GM12878 (cell line): ENCODE data around the gene RFX3. TPM values are rescaled to one million over a fixed set of nuclear protein-coding genes. Genes with fewer than 3 reads are reported as not detected.
A peak's percentile ranks its signal among the peaks of the same experiment; 100 is the strongest.

Experiments used
- CHD2 ChIP-seq: IDR thresholded peaks from 2 replicates; pipeline ENCODE4 v1.6.1; 2011; ENCODE audit warnings: low read depth, low read length, improper control_type of control experiment, borderline replicate concordance
- ETV6 ChIP-seq, 2 experiments: fragments of 450-650 bp in 1 of 2; IDR thresholded peaks in 1 of 2; conservative IDR thresholded peaks in 1 of 2; 2 replicates each; pipeline ENCODE4 v1.6.1; 2014; ENCODE audit warnings: antibody characterized with exemption in 1 of 2, borderline replicate concordance in 1 of 2, low read depth in 1 of 2, mild to moderate bottlenecking in 1 of 2, moderate library complexity in 1 of 2
- FOXK2 ChIP-seq: fragments of 450-650 bp; IDR thresholded peaks from 2 replicates; pipeline ENCODE4 v1.6.1; 2017; ENCODE audit warnings: mild to moderate bottlenecking, moderate library complexity
- FOXM1 ChIP-seq: IDR thresholded peaks from 2 replicates; pipeline ENCODE4 v1.6.1; 2012; ENCODE audit warnings: low read depth, mild to moderate bottlenecking, inconsistent platforms, low read length, moderate library complexity
- IRF4 ChIP-seq: IDR thresholded peaks from 2 replicates; pipeline ENCODE4 v1.6.1; 2011; ENCODE audit warnings: low read depth, low read length
- KLF5 ChIP-seq: fragments of 450-650 bp; IDR thresholded peaks from 2 replicates; pipeline ENCODE4 v1.6.1; 2014; ENCODE audit warnings: mild to moderate bottlenecking; ENCODE audit not compliant: partially characterized antibody
- MTA2 ChIP-seq: fragments of 450-650 bp; IDR thresholded peaks from 2 replicates; pipeline ENCODE4 v1.6.1; 2016; ENCODE audit warnings: low read depth, mild to moderate bottlenecking, moderate library complexity
- NFXL1 ChIP-seq: fragments of 450-650 bp; IDR thresholded peaks from 2 replicates; pipeline ENCODE4 v1.6.1; 2017; ENCODE audit warnings: antibody characterized with exemption, mild to moderate bottlenecking, borderline replicate concordance
- PKNOX1 ChIP-seq: fragments of 450-650 bp; IDR thresholded peaks from 2 replicates; pipeline ENCODE4 v1.6.1; 2016; ENCODE audit warnings: mild to moderate bottlenecking
- POLR2AphosphoS2 ChIP-seq: IDR thresholded peaks from 2 replicates; pipeline ENCODE4 v1.6.1; 2011; ENCODE audit warnings: low read depth, mild to moderate bottlenecking, low read length, improper control_type of control experiment, moderate library complexity
- SIN3A ChIP-seq: IDR thresholded peaks from 2 replicates; pipeline ENCODE4 v1.6.1; 2012; ENCODE audit warnings: low read depth, low read length, improper control_type of control experiment
- SREBF2 ChIP-seq: IDR thresholded peaks from 2 replicates; pipeline ENCODE4 v1.6.1; 2012; ENCODE audit warnings: mild to moderate bottlenecking, low read length
- TAF1 ChIP-seq: IDR thresholded peaks from 2 replicates; pipeline ENCODE4 v1.6.1; 2011; ENCODE audit warnings: mild to moderate bottlenecking, low read depth, low read length, borderline replicate concordance
- USF1 ChIP-seq: IDR thresholded peaks from 2 replicates; pipeline ENCODE4 v1.6.1; 2011; ENCODE audit warnings: borderline replicate concordance, low read depth, mild to moderate bottlenecking, moderate library complexity, mixed read lengths, low read length; ENCODE audit not compliant: insufficient read depth; ENCODE audit errors: extremely low read length
- WRNIP1 ChIP-seq: IDR thresholded peaks from 2 replicates; pipeline ENCODE4 v1.6.1; 2011; ENCODE audit warnings: low read depth, low read length, improper control_type of control experiment, borderline replicate concordance
- ZBTB40 ChIP-seq: fragments of 450-650 bp; IDR thresholded peaks from 2 replicates; pipeline ENCODE4 v1.6.1; 2016; ENCODE audit warnings: mild to moderate bottlenecking, moderate library complexity, borderline replicate concordance
- ZNF622 ChIP-seq: fragments of 450-650 bp; IDR thresholded peaks from 2 replicates; pipeline ENCODE4 v1.6.1; 2017; ENCODE audit warnings: mild to moderate bottlenecking, inconsistent platforms
- ZNF687 ChIP-seq: fragments of 450-650 bp; IDR thresholded peaks from 2 replicates; pipeline ENCODE4 v1.6.1; 2017; ENCODE audit warnings: mild to moderate bottlenecking, moderate library complexity
- polyA plus RNA-seq, 11 experiments: library from polyadenylated mRNA; depleted of rRNA in 4 of 11; unstranded in 6 of 11; stranded (reverse) in 5 of 11; fragments of >200 nt; fragmentation: Nextera tagmentation in 4 of 11; fragmentation: Illumina TruSeq in 1 of 11; extraction: Ambion mirVana in 4 of 11; extraction: Trizol in 1 of 11; gene quantifications; 1 replicate in 1 of 11; 2 replicates in 10 of 11; pipeline versions ENCODE4 v1.2.1 to v1.2.3, GENCODE V29; 2011 to 2016; ENCODE audit warnings: inconsistent platforms in 2 of 11, missing spikeins in 2 of 11, low read depth in 1 of 11
- total RNA-seq, 4 experiments: library from RNA; depleted of rRNA in 3 of 4; stranded (reverse); fragments of >200 nt in 3 of 4; fragmentation: Illumina TruSeq in 1 of 4; extraction: Trizol in 1 of 4; gene quantifications; 2 replicates each; pipeline versions ENCODE4 v1.2.1 to v1.2.3, GENCODE V29; 2013 to 2021

RFX3 gene
- total and polyA plus RNA-seq, 10 of the 15 experiments (the other 5 are each of a cell fraction or from before 2014, with no cell fraction given), result 1.2 to 26.4 (median 6.7) TPM

GRCh38 chr9:3526165-3526996 lies 580 bp upstream of the RFX3 start (continued):
- TF ChIP-seq ZBTB40 (peak; percentile 80; the same call in 1 of the 2 replicates), ETV6 (conservative IDR thresholded peaks at IDR 0.05 in 1 of 2, IDR thresholded peaks at IDR 0.05 in 1 of 2; ENCODE audit: borderline replicate concordance in 1 of 2, low read depth in 1 of 2) (peak in 1 of 2 experiments; percentile 40; a peak in 1 of 4 replicates), SREBF2 (no peak), MTA2 (no peak), POLR2AphosphoS2 (peak; percentile 93), ZNF622 (no peak), FOXK2 (no peak), NFXL1 (no peak), FOXM1 (0 out of 2 replicates have a peak, but pooled peaks have one; percentile 58), KLF5 (peak; percentile 82), TAF1 (peak; percentile 84), WRNIP1 (no peak), USF1 (no peak), CHD2 (no peak), PKNOX1 (no peak; the same call in 1 of the 2 replicates), IRF4 (0 out of 2 replicates have a peak, but pooled peaks have one; percentile 6), SIN3A (no peak), ZNF687 (peak; percentile 76)
